Neuron (in vitro differentiated cells): Measurements from ENCODE around the gene NEK3.
"Not testable (repeated sequence)": the region's sequence is repeated elsewhere in the genome, so short reads cannot be mapped to it uniquely, and the experiment has no call there.

Source experiments
- H2AFZ ChIP-seq: one replicate; pipeline ENCODE4 v1.6.1; 2013; ENCODE audit warnings: low read depth, mild to moderate bottlenecking, inconsistent platforms, low read length, moderate library complexity
- H3K27me3 ChIP-seq: one replicate; pipeline ENCODE4 v1.6.1; 2013; ENCODE audit warnings: low read length; ENCODE audit not compliant: insufficient read depth
- H3K36me3 ChIP-seq: one replicate; pipeline ENCODE4 v1.6.1; 2013; ENCODE audit warnings: low read length; ENCODE audit not compliant: insufficient read depth
- H3K4me1 ChIP-seq: one replicate; pipeline ENCODE4 v1.6.1; 2013; ENCODE audit warnings: low read length; ENCODE audit not compliant: insufficient read depth
- H3K4me3 ChIP-seq: 2 replicates; pipeline ENCODE4 v1.5.1; 2013; ENCODE audit warnings: mild to moderate bottlenecking, low read length, moderate library complexity
- H3K9me3 ChIP-seq: one replicate; pipeline ENCODE4 v1.6.1; 2013; ENCODE audit warnings: low read length

Gene NEK3

DNA sequence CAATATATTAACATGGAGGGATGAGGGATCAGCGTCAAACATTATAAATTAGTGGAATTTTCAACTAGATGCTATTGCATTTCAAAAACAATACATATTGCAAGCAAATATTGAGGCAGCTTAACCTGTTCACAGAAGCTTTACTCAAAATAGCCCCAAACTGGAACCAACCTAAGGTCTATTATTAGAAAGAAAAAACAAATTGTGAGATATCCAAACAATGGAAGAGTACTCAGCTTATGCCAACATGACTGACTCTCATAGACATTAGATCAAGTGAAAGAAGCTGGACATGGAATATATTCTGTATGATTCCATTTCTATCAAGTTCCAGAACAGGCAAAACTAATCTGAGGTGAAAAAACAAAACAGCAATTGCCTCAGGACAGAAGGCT is 27.6 kb upstream of the NEK3 start:
- Histone ChIP-seq H2AFZ (no peak overlapping the region), H3K36me3 (peaks cover 38% of the 10 kb centered on the region), H3K27me3 (no peaks in the 10 kb centered on the region), H3K9me3 (no peaks in the 10 kb centered on the region), H3K4me3 (no peak overlapping the region), H3K4me1 (peaks cover 4% of the 10 kb centered on the region)

DNA sequence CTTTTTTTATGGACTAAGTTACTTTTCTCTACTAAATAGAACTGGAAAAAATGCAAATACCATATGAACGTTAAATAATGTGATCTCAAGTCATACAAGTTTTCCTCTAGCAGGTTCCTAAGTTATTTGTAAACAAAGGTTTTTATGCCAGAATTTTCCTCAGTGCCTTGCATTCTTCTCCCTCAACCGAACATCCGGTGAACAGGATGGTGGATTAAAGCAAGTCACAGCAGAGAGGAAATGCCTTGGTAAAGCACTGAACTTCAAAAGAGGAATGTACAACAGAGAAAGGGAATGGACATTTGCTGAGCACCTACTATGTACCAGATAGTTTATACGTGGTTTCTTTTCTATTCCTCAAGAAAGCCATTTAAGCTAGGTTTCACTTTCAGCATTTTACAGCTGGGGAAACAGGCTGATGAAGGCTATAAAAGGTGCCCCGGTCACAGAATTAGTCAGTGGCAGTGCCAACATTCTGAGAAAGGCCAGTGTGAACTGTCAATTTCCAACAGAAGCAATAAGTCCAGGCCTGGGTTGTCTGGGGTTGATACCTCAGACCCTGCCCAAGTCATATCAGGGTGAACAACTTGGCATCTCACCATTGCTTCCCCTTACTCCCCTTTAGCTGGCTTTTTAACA is 22.0 kb upstream of the NEK3 start:
- H3K27me3 ChIP-seq, H3K4me3 ChIP-seq, H3K9me3 ChIP-seq, H2AFZ ChIP-seq, H3K4me1 ChIP-seq: not testable (repeated sequence)
- H3K36me3 ChIP-seq: peaks cover 56% of the 10 kb centered on the region

DNA sequence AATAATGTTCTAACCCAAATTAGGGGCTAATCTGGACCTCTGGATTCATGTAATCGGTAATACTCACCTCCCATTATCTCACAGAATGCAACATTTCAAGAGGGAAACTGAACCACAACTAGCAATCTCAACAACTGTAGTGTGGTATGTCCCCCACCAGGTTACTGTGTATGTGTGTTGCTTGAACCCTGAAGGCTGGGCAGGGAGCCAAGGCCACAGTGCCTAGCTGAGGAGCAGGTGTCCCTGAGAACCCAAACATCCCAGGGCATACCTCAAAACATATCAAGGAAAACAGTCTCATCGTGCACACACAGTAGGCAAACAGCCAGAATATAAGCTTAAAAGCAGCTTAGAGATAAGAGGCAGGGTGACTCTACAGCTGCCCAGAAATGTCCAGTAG is 20.5 kb upstream of the NEK3 start:
- H2AFZ ChIP-seq: no peak overlapping the region
- peaks cover 57% of the 10 kb centered on the region for H3K36me3 ChIP-seq
- no peaks in the 10 kb centered on the region for H3K27me3 ChIP-seq

DNA sequence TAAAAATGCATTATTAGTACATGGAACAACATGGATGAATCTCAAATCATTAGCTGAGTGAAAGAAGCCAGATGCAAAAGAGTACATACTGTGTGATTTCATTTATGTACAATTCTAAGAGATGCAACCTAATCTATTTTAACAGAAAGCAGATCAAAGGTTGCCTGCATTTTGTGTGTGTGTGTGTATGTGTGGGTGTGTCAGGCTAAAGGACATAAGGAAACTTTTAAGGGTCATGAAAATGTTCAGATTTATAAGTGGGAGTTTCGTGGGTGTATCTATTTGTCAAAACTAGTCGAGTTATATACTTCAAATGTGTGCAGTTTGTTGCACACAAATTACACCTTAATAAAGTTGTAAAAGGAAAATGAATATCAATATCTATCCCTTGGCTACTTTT is 17.9 kb upstream of the NEK3 start:
- H3K36me3 ChIP-seq: peaks cover 60% of the 10 kb centered on the region
- H3K4me3 ChIP-seq: no peak overlapping the region
- no peak overlapping the region for H2AFZ ChIP-seq
- no peaks in the 10 kb centered on the region for H3K9me3 ChIP-seq
- no peaks in the 10 kb centered on the region for H3K4me1 ChIP-seq
- no peaks in the 10 kb centered on the region for H3K27me3 ChIP-seq

More for the DNA sequence above, 20.5 kb upstream of the NEK3 start:
- no peaks in the 10 kb centered on the region for H3K4me1 ChIP-seq
- H3K9me3 ChIP-seq: no peaks in the 10 kb centered on the region
- no peak overlapping the region for H3K4me3 ChIP-seq

DNA sequence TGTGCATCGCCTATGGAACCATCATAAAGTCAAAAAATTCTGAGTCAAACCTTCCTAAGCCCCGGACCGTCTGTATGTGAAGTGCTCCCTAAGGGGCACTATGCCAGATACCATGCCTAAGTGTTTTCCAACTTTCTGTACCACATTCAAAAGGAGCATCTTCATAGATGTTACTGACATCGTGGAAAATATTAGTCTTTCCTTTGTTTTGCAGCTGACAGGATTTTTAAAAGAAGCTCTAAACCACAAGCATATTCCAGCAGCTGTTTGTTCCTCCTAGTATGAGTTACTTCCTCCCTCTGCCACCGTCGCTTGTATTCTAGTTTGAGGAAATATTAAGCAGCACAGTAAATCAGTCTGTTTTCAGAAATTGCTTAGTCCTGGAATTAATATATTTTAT is 14.6 kb upstream of the NEK3 start:
- H3K36me3 ChIP-seq: peaks cover 61% of the 10 kb centered on the region
- not testable (repeated sequence) for H2AFZ ChIP-seq, H3K4me1 ChIP-seq, H3K4me3 ChIP-seq, H3K9me3 ChIP-seq, H3K27me3 ChIP-seq

DNA sequence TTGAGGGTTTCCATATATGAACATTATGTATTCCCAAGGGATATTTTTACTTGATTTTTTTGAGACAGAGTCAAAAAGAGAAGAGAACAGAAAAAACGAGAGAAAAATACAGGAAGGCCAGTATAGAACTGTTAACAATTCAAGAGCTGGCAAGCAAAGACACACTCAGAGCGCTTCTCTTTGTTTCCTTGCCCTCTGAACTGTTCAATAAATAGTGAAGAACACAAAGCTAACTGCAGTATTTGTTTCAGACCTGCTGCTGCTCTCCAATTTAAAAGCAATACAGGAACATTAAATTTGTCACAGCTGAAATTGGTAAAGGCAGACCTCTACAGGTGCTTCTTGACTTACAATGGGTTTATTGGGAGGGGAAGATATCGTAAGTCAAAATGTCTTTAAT is 14.0 kb upstream of the NEK3 start:
- Histone ChIP-seq H3K4me1 (no peaks in the 10 kb centered on the region), H2AFZ (no peak overlapping the region), H3K36me3 (peaks cover 65% of the 10 kb centered on the region), H3K27me3 (no peaks in the 10 kb centered on the region), H3K9me3 (no peaks in the 10 kb centered on the region), H3K4me3 (no peak overlapping the region)

DNA sequence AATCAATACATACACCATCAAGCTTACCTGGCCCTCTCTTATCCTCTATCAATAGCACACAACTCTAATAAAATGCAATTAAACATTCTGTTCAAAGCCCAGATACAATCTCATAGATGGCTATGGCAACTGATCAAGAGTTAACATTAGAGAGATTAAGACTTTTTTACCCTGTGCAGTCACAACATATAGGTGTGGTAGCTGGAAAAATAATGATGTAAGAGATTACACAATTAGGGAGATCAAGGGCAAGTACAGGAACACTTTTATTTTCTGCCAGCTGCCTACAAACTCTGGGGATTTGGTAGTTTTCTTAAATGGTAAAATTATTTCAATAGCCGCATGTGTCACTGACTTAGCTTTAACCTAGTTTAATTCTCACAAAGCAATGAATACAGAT is 12.3 kb upstream of the NEK3 start:
- H3K36me3 ChIP-seq: peaks cover 59% of the 10 kb centered on the region
- not testable (repeated sequence) for H2AFZ ChIP-seq, H3K27me3 ChIP-seq, H3K4me3 ChIP-seq, H3K4me1 ChIP-seq, H3K9me3 ChIP-seq

DNA sequence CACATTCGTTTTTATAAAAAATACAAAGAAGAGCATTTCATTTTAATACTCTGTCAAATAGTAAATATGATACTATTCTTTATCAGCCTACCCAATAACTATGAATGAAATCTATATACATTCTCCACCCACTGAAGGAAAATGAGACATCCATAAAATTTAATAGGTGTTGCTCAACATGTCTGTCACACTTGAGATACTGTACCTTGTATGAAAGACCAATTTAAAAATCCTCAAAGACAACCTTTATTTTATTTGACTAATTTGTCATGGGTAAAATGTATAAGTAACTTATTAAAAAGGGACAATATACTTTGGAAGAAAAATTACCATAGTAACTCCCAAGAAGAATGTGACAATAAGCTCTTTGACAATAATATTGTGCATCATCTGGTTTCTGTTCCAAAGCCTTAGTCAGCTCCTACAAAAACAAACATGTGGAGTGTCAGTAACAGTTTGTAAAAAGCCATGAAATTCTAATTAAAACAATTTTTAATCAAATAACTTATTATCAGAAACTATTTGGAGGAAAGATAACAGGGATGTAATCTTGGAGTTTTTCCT is 11.5 kb upstream of the NEK3 start:
- H3K9me3 ChIP-seq, H3K4me1 ChIP-seq, H3K4me3 ChIP-seq, H2AFZ ChIP-seq, H3K27me3 ChIP-seq: not testable (repeated sequence)
- H3K36me3 ChIP-seq: peaks cover 61% of the 10 kb centered on the region

DNA sequence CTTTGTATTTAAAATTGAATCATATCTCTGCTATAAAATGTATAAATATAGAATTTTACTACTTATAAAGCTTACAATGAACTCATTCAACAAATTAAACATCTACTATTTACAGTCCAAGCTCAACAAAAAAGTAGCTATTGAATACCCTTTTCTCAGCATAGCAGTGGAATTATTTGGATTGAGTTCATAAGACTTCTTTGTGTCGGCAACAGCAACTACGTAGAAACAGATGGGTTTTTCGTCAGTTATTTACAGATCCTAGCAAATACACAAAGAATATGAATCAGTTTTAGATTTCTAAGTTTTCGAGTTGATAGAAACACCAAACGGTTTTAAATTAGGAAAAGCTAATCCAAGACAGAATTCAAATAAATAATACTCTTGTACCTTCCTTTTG is 10.4 kb upstream of the NEK3 start:
- peaks cover 55% of the 10 kb centered on the region for H3K36me3 ChIP-seq
- H3K9me3 ChIP-seq: no peaks in the 10 kb centered on the region
- no peaks in the 10 kb centered on the region for H3K27me3 ChIP-seq
- H3K4me3 ChIP-seq: no peak overlapping the region
- no peaks in the 10 kb centered on the region for H3K4me1 ChIP-seq
- no peak overlapping the region for H2AFZ ChIP-seq

DNA sequence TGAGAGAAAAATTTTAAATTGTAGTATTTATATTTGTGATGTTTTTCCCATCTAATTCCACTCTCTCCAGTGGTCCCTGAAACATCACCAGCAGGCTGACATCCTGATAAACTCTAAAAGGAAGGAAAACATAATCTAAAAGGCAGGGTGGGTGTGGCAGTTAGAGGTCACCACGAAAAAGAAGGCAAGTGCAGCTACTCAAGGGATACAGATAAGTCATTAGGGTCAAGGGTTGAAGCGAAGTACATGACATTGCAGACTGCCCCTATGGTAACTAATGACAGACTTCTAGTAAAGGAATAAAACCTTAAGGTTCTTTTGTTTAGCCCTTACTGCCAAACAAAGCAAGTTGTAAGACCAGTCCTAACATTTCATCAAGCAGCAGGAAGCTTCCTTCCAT is 6.0 kb upstream of the NEK3 start:
- H3K4me3 ChIP-seq: no peak overlapping the region
- H3K9me3 ChIP-seq: no peaks in the 10 kb centered on the region
- no peaks in the 10 kb centered on the region for H3K27me3 ChIP-seq
- peaks cover 28% of the 10 kb centered on the region for H3K36me3 ChIP-seq
- H2AFZ ChIP-seq: no peak overlapping the region
- H3K4me1 ChIP-seq: peaks cover 17% of the 10 kb centered on the region

DNA sequence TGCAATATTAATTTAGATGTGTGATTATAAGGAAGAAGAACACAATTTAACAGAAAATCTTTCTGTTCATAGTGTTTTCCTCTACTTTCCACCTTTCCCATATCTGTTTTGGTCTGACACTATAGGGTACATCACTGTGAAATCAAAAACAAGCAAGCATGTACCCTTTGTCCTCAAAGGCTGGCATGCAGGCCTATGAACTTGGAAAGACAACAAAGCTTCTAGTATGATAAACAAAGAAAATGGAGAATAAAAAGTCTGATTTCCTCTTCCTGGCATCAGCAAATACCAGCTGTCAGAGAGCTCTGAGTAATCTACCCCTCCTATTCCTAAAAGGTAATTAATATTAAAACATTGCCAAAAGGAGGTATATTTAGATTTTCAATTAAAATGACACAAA is 5.6 kb upstream of the NEK3 start:
- Histone ChIP-seq H3K9me3 (peaks cover 1% of the 10 kb centered on the region), H3K4me1 (peaks cover 17% of the 10 kb centered on the region), H3K36me3 (peaks cover 26% of the 10 kb centered on the region), H3K4me3 (no peak overlapping the region), H2AFZ (no peak overlapping the region), H3K27me3 (no peaks in the 10 kb centered on the region)

DNA sequence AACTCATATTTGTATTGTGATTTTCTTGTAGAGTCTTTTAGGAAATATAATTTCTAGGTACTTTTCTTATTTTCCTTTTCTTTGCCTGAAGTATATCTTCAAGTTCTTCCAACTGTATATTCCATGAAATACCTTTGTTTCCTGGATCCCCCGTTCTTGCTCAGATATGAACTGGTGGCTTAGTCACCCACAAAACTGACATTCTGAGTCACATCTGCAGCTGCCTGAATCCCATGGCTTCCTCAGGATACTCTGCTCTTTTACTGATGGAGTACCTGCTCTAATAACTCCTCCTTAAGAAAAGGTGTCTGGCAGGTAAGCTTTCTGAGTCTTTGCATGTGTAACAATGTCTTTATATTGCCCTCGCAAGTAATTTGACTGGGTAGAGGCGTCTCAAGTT is 4.5 kb upstream of the NEK3 start:
- H3K9me3 ChIP-seq, H3K4me3 ChIP-seq, H2AFZ ChIP-seq, H3K27me3 ChIP-seq: not testable (repeated sequence)
- Histone ChIP-seq H3K36me3 (peaks cover 16% of the 10 kb centered on the region), H3K4me1 (peaks cover 17% of the 10 kb centered on the region)

DNA sequence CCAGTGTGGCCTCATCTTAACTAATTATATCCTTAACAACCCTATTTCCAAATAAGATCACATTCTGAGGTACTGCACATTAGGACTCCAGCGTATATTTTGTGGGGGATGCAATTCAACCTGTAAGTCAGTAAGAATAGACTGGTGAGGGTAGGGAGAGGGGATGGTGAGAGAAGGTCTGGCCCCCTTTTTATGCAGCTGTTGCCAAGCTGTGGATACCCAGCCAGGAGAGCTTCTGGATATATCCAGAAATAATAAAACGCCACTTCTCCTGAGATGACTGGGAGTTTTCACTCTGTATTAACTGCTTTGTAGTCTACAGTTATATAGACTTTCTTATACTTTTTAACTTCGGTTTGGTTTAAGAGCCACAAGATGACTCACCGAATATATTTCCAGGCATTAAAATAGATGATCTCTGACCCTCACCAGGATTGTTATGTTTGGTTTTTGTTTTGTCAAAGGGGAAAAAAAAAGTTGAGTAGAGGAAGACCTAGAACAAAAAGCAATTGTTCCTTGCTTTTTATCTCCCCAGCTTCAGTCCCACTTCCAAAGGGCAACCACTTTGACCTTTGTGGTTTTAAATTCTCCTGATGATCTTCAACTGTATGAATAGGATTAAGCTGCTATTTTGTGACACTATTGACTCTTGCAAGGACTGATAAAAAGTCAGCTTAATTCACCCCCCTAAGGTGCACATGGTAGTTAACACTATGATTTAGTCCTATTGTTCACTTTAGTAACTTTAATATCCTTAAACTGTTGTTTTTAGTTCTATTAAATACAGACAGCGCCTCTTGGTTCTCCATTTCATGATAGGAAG is 3.1 kb upstream of the NEK3 start:
- Histone ChIP-seq H2AFZ (no peak overlapping the region), H3K27me3 (no peaks in the 10 kb centered on the region), H3K9me3 (peaks cover 2% of the 10 kb centered on the region), H3K4me3 (no peak overlapping the region), H3K4me1 (peaks cover 22% of the 10 kb centered on the region), H3K36me3 (peaks cover 11% of the 10 kb centered on the region)
